Spinal cord (tissue), 10 donors: Measurements from ENCODE around the gene WDR90. TPM values are rescaled to one million over a fixed set of nuclear protein-coding genes. Genes with fewer than 3 reads are reported as not detected.

ENCODE experiments used
- DNase-seq, 6 donors: peaks; one replicate each; pipeline versions ENCODE4 v3.0.0 to v3.0.0-alpha.2; 2013 to 2015; ENCODE audit warnings: low spot score in 6 of 6, low read depth in 4 of 6
- H3K27ac ChIP-seq: one replicate; pipeline ENCODE4 v1.5.1; 2013; ENCODE audit warnings: low read depth, low read length, control low read depth
- H3K27me3 ChIP-seq: one replicate; pipeline ENCODE4 v1.6.1; 2013; ENCODE audit warnings: low read length; ENCODE audit not compliant: control insufficient read depth, insufficient read depth
- H3K36me3 ChIP-seq: one replicate; pipeline ENCODE4 v1.6.1; 2013; ENCODE audit warnings: low read length; ENCODE audit not compliant: control insufficient read depth, insufficient read depth
- H3K4me1 ChIP-seq: one replicate; pipeline ENCODE4 v1.6.1; 2013; ENCODE audit warnings: low read length; ENCODE audit not compliant: control insufficient read depth, insufficient read depth
- H3K4me3 ChIP-seq: one replicate; pipeline ENCODE4 v1.5.1; 2013; ENCODE audit warnings: low read depth, low read length, control low read depth
- H3K9me3 ChIP-seq: one replicate; pipeline ENCODE4 v1.6.1; 2013; ENCODE audit warnings: low read length; ENCODE audit not compliant: control insufficient read depth, insufficient read depth
- WGBS: methylation state at CpG from one replicate; pipeline ENCODE4 v1.1.5; 2013; ENCODE audit warnings: missing lambda C conversion rate; ENCODE audit not compliant: insufficient coverage; 5-methylcytosine and 5-hydroxymethylcytosine counted together
- polyA plus RNA-seq, 2 donors: library from polyadenylated mRNA; unstranded; fragments of 120-200 nt; gene quantifications; one replicate each; pipeline ENCODE4 v1.2.1, GENCODE V29; 2013; ENCODE audit not compliant: insufficient read length in 2 of 2
- total RNA-seq, 2 donors: library from RNA; depleted of rRNA in 1 of 2; stranded (reverse); fragments of 120-200 nt in 1 of 2; fragments of >200 nt in 1 of 2; gene quantifications; one replicate each; pipeline versions ENCODE4 v1.2.3 to v1.2.4, GENCODE V29; 2013 to 2014
- donor health status: healthy.

The WDR90 gene
- total and polyA plus RNA-seq, 4 donors = 8.3 to 63.1 (median 39.2) TPM

GRCh38 chr16:680967-681745 lies 32.0 kb downstream of the WDR90 start:
- Histone ChIP-seq H3K27me3 (peaks cover 4% of the 10 kb centered on the region), H3K9me3 (no peaks in the 10 kb centered on the region), H3K36me3 (peaks cover 80% of the 10 kb centered on the region), H3K27ac (no peak overlapping the region), H3K4me3 (peak overlapping the region; percentile 61), H3K4me1 (peaks cover 75% of the 10 kb centered on the region)
- DNase-seq = no peak
- WGBS = 51% methylated on average over 44 of the region's 44 CpGs

DNA sequence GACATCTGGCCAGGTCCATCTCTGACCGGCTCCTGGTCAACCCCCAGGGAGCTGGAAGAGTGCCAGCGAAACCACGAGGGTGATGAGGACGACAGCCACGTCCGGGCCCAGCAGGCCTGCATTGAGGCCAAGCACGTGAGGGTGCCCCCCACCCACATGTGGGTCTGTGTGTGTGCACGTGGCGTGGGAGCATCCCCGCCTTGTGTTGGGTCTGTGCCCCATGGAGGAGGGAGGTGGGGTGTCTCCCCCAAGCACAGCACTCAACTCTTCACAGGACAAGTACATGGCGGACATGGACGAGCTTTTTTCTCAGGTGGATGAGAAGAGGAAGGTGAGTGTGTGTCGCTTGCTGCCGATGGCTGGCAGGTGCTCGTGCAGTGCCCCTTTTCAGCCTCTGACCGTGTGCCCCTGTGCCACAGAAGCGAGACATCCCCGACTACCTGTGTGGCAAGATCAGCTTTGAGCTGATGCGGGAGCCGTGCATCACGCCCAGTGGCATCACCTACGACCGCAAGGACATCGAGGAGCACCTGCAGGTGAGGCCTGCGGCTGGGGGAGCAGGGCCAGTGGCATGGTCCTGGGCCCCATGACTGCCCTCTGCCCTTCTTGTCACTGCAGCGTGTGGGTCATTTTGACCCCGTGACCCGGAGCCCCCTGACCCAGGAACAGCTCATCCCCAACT lies 32.7 kb downstream of the WDR90 start:
- 83% methylated on average over 28 of the region's 28 CpGs for WGBS
- Histone ChIP-seq H3K27ac (no peak overlapping the region), H3K27me3 (peaks cover 3% of the 10 kb centered on the region), H3K36me3 (peaks cover 80% of the 10 kb centered on the region), H3K9me3 (no peaks in the 10 kb centered on the region), H3K4me3 (peak overlapping the region; percentile 61), H3K4me1 (peaks cover 77% of the 10 kb centered on the region)
- no peak for DNase-seq

GRCh38 chr16:682493-683395 lies 33.6 kb downstream of the WDR90 start:
- H3K27ac ChIP-seq = no peak overlapping the region
- peaks cover 80% of the 10 kb centered on the region for H3K36me3 ChIP-seq
- no peaks in the 10 kb centered on the region for H3K9me3 ChIP-seq
- no peaks in the 10 kb centered on the region for H3K27me3 ChIP-seq
- no peak overlapping the region for H3K4me3 ChIP-seq
- H3K4me1 ChIP-seq = peaks cover 73% of the 10 kb centered on the region
- no peak for DNase-seq
- 88% methylated on average over 33 of the region's 36 CpGs for WGBS

DNA sequence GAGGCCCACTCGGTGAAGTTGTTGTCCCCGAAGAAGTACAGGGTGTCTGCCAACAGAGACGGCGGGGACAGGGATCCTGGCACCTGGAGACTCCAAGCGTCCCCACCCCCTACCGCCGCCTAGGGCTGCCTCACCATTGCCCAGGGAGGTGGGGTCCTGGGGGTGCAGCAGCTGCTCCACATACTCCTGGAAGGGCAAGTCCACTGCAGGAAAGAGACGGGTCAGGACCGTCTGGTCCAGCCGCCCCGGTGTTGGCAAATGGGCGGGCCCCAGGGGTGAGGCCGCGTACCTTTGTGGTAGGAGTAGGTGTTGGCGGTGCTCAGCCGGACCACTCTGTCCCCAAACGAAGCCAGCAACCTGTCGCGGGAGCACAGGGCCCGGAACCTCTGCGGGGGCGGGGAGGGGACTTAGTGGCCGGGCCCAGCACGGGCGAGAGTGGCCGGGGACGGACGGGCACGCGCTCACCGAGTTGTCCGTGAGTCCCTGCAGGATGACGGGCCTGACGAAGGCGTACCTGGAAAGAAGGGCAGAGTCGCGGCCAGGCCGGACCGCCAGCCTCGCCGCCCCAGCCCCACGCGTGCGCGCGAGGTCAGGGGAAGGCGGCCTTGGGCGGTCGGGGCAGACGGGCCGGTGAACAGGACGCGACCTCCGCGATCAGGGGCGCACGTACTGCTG lies 34.4 kb downstream of the WDR90 start:
- no peak overlapping the region for H3K27ac ChIP-seq
- H3K27me3 ChIP-seq = no peaks in the 10 kb centered on the region

GRCh38 chr16:684071-684794 lies 35.1 kb downstream of the WDR90 start, which contains the start of gene JMJD8:
JMJD8 (minus strand) TSS chr16:684334; CDS start chr16:684319, 15 bp downstream.
- H3K4me1 ChIP-seq = peaks cover 72% of the 10 kb centered on the region
- no peaks in the 10 kb centered on the region for H3K27me3 ChIP-seq
- WGBS = 3% methylated on average over 91 of the region's 91 CpGs
- peak within 1 kb of the TSS; percentile 40 for H3K4me3 ChIP-seq
- H3K27ac ChIP-seq = peak within 1 kb of the TSS; percentile 69
- no peaks in the 10 kb centered on the region for H3K9me3 ChIP-seq
- H3K36me3 ChIP-seq = peaks cover 81% of the 10 kb centered on the region
- peak; percentile 80 to 98 (median 88) for DNase-seq

More for the DNA sequence above, 34.4 kb downstream of the WDR90 start:
- DNase-seq = no peak
- WGBS = 16% methylated on average over 57 of the region's 57 CpGs
- peaks cover 80% of the 10 kb centered on the region for H3K36me3 ChIP-seq
- peak overlapping the region; percentile 33 for H3K4me3 ChIP-seq
- no peaks in the 10 kb centered on the region for H3K9me3 ChIP-seq
- peaks cover 72% of the 10 kb centered on the region for H3K4me1 ChIP-seq

DNA sequence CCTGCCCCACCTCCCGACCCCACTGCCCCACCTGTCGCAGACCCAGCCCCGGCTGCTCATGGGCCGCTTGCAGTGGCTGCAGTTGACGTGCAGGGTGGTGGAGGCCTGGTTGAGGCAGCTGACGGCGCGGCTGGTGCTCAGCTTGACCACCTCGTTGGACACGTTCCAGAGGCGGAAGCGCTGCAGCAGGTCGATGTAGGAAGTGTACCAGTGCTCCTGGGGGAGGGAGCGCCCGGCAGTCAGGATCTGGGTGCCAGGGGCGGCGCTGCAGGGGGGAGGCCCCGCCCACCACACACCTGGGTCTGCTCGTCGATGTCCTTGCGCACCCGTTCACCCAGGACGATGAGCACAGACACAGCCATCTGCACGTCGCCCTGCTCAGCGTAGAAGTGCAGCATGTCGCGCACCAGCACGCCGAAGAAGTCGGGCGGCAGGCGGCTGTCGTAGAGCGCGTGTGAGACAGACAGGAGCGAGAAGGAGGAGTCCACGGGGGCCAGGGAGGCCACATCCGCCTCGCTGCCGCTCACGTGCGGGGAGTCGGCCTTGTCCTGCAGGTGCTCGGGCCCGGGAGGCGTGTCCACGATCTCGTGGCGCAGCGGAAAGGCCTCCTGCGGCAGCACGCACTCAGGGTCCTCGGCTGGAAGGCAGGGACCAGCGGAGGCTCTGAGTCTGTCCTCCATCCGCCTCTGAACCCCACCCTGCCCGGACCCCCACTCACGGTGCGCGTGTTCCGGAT lies 36.0 kb downstream of the WDR90 start:
- H3K27me3 ChIP-seq = no peaks in the 10 kb centered on the region
- no peaks in the 10 kb centered on the region for H3K9me3 ChIP-seq
- no peak overlapping the region for H3K27ac ChIP-seq
- no peak for DNase-seq
- no peak overlapping the region for H3K4me3 ChIP-seq
- H3K36me3 ChIP-seq = peaks cover 84% of the 10 kb centered on the region
- 95% methylated on average over 61 of the region's 61 CpGs for WGBS
- peaks cover 75% of the 10 kb centered on the region for H3K4me1 ChIP-seq

DNA sequence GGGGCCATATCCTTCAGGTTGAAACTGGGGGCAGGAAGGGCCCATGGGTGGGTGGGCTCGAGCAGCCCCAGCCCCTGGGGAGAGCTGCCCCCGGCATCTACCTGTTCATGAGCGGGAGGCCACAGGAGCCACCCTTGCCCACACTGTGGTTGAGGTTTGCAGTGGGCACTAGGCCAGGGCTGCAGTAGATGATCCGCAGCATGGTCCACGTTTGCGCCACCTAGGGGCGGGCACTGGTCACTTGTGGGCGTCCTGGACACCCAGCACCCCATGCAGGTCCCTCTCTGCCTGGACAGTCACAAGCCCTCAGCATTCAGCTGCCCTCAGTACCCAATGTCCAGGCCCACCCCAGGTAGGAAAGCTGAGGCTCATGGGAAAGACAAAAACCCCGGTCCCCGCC lies 36.8 kb downstream of the WDR90 start:
- DNase-seq = no peak
- Histone ChIP-seq H3K4me3 (no peak overlapping the region), H3K9me3 (no peaks in the 10 kb centered on the region), H3K27me3 (no peaks in the 10 kb centered on the region), H3K27ac (no peak overlapping the region), H3K4me1 (peaks cover 78% of the 10 kb centered on the region), H3K36me3 (peaks cover 80% of the 10 kb centered on the region)
- 77% methylated on average over 10 of the region's 10 CpGs for WGBS

DNA sequence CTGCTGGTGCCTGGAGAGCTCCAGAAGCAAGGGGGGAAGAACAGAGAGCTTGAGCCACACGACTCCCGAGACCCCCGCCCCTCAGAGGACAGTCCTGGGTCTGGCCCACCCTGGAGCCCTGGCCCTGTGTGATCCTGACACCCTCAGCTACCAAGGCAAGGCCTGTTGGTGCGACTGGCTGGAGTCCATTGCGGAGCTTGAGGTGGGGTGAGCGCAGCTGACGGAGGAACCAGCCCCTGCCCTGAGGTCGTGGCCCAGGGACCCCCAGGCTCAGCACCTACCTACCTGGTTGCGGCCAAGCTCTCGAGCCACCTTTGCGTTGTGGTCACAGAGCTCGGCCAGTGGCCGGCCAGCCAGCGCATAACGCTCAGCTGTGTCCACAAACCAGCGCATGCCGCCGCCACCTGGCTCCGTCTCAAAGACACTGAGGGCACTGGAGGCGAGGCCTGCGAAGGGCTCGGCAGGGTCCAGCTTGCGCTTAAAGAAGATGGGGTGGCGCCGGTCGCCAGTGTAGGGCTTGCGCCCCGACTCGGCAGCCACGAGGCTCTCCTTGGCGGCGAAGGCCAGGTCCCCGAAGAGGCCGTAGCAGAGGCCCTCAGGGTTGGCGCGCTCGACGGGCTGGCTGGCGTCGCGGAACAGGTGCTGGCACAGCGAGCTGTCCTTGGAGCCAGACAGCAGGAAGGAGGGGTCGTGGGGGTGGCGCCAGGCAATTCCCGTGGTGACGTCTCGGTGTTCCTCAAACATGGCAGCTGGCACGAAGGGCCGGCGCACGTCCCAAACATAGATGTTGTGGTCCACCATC lies 37.5 kb downstream of the WDR90 start:
- Histone ChIP-seq H3K4me3 (no peak overlapping the region), H3K36me3 (peaks cover 73% of the 10 kb centered on the region), H3K9me3 (no peaks in the 10 kb centered on the region), H3K27me3 (no peaks in the 10 kb centered on the region), H3K4me1 (peaks cover 71% of the 10 kb centered on the region), H3K27ac (no peak overlapping the region)
- no peak for DNase-seq
- WGBS = 95% methylated on average over 51 of the region's 51 CpGs
